Sigmoid colon (tissue), 7 donors: Measurements from ENCODE around the gene NPAS2. TPM values are rescaled to one million over a fixed set of nuclear protein-coding genes. Genes with fewer than 3 reads are reported as not detected.

Experiments
- DNase-seq: peaks from one replicate; pipeline ENCODE4 v3.0.0-alpha.2; 2019
- H3K27ac ChIP-seq, 4 donors: fragments of 200-600 bp; sonication (generic); one replicate each; pipeline ENCODE4 v1.5.1; 2016 to 2019; ENCODE audit warnings: mild to moderate bottlenecking in 1 of 4
- H3K27me3 ChIP-seq, 3 donors: fragments of 200-600 bp; sonication (generic); one replicate each; pipeline ENCODE4 v1.5.1; 2019; ENCODE audit warnings: mild to moderate bottlenecking in 1 of 3
- H3K36me3 ChIP-seq, 4 donors: fragments of 200-600 bp; sonication (generic); one replicate each; pipeline ENCODE4 v1.5.1; 2016 to 2019
- H3K4me1 ChIP-seq, 4 donors: fragments of 200-600 bp; sonication (generic); one replicate each; pipeline ENCODE4 v1.5.1; 2017 to 2019
- H3K4me3 ChIP-seq, 4 donors: fragments of 200-600 bp; sonication (generic); one replicate each; pipeline ENCODE4 v1.5.1; 2017 to 2019; ENCODE audit warnings: mild to moderate bottlenecking in 2 of 4, moderate library complexity in 1 of 4
- H3K9me3 ChIP-seq, 4 donors: fragments of 200-600 bp in 3 of 4; sonication (generic) in 3 of 4; one replicate each; pipeline versions ENCODE4 v1.5.1 to v1.6.1; 2013 to 2019
- CTCF ChIP-seq, 4 experiments: fragments of 450-650 bp in 3 of 4; fragments of 200-600 bp in 1 of 4; IDR thresholded peaks; one replicate each; pipeline ENCODE4 v1.5.1; 2016 to 2019; ENCODE audit warnings: antibody characterized with exemption in 4 of 4, mild to moderate bottlenecking in 3 of 4, moderate library complexity in 2 of 4
- EP300 ChIP-seq, 4 donors: sonication (generic); formaldehyde crosslinking; IDR thresholded peaks; one replicate each; pipeline ENCODE4 v1.6.1; 2017; ENCODE audit warnings: antibody characterized with exemption in 4 of 4
- POLR2A ChIP-seq, 2 donors: fragments of 450-650 bp; IDR thresholded peaks; one replicate each; pipeline ENCODE4 v1.6.1; 2016; ENCODE audit warnings: antibody characterized with exemption in 2 of 2, mild to moderate bottlenecking in 2 of 2, moderate library complexity in 2 of 2
- POLR2AphosphoS5 ChIP-seq, 4 donors: sonication (generic); formaldehyde crosslinking; IDR thresholded peaks; one replicate each; pipeline ENCODE4 v1.6.1; 2017; ENCODE audit warnings: antibody characterized with exemption in 4 of 4
- WGBS, 2 donors: extraction: QIAGEN DNeasy Blood & Tissue Kit; methylation state at CpG; one replicate each; pipeline ENCODE4 v1.1.7; 2013; 5-methylcytosine and 5-hydroxymethylcytosine counted together
- intact Hi-C: fragments of 100-400 bp; cut with DNase I; formaldehyde crosslinking; loops from one replicate; pipeline ENCODE4 v1.15.1; 2023
- polyA plus RNA-seq, 3 donors: library from polyadenylated mRNA; stranded (reverse); fragments of 200-250 nt; gene quantifications; one replicate each; pipeline ENCODE4 v1.2.3, GENCODE V29; 2013
- total RNA-seq, 4 donors: library from RNA; depleted of rRNA; stranded (reverse); fragments of >200 nt; gene quantifications; one replicate each; pipeline ENCODE4 v1.1.0, GENCODE V29; 2016
- donor health status: healthy with polysubstance abuse.
- donor health status: Bipolar disorder and iron deficiency.
- donor health status: healthy.

The NPAS2 gene
- total and polyA plus RNA-seq, 7 donors: 14.2 to 53.9 (median 23.2) TPM

- TF ChIP-seq POLR2AphosphoS5 (IDR thresholded peaks at IDR 0.05) (no peak), CTCF (IDR thresholded peaks at IDR 0.05) (no peak), POLR2A (IDR thresholded peaks at IDR 0.05) (no peak), EP300 (IDR thresholded peaks at IDR 0.05) (no peak)
- H3K4me3 ChIP-seq: no peak overlapping the region
- H3K9me3 ChIP-seq: no peaks in the 10 kb centered on the region
- intact Hi-C loops: no loop called here
- H3K4me1 ChIP-seq: no peaks in the 10 kb centered on the region
- WGBS, 2 donors: 77 to 85% methylated on average over 6 of the region's 6 CpGs
- H3K27ac ChIP-seq: no peak overlapping the region
- no peak for DNase-seq
- no peaks in the 10 kb centered on the region for H3K27me3 ChIP-seq
- no peaks in the 10 kb centered on the region for H3K36me3 ChIP-seq
These were observed 37.4 kb downstream of the NPAS2 start for GRCh38 chr2:100857341-100857740.

GRCh38 chr2:100857915-100858314, 38.0 kb downstream of the NPAS2 start:
- Histone ChIP-seq H3K4me3 (no peak overlapping the region), H3K27ac (no peak overlapping the region), H3K4me1 (no peaks in the 10 kb centered on the region), H3K9me3 (no peaks in the 10 kb centered on the region), H3K27me3 (no peaks in the 10 kb centered on the region), H3K36me3 (no peaks in the 10 kb centered on the region)
- intact Hi-C loops: no loop called here
- no peak for DNase-seq
- no peak for TF ChIP-seq POLR2AphosphoS5 (IDR thresholded peaks at IDR 0.05)
- no peak for TF ChIP-seq EP300 (IDR thresholded peaks at IDR 0.05)
- no peak for TF ChIP-seq POLR2A (IDR thresholded peaks at IDR 0.05)
- TF ChIP-seq CTCF (IDR thresholded peaks at IDR 0.05): no peak
- WGBS, 2 donors: 86% methylated on average over 3 of the region's 3 CpGs

GRCh38 chr2:100859902-100860301, 40.0 kb downstream of the NPAS2 start:
- 93 to 96% methylated on average over 2 of the region's 2 CpGs for WGBS, 2 donors
- DNase-seq: no peak
- Histone ChIP-seq H3K27me3 (no peaks in the 10 kb centered on the region), H3K4me1 (no peaks in the 10 kb centered on the region), H3K4me3 (no peak overlapping the region), H3K27ac (no peak overlapping the region), H3K9me3 (no peaks in the 10 kb centered on the region), H3K36me3 (no peaks in the 10 kb centered on the region)
- TF ChIP-seq EP300 (IDR thresholded peaks at IDR 0.05) (no peak), POLR2AphosphoS5 (IDR thresholded peaks at IDR 0.05) (no peak), CTCF (IDR thresholded peaks at IDR 0.05) (no peak), POLR2A (IDR thresholded peaks at IDR 0.05) (no peak)
- intact Hi-C loops: no loop called here

- Histone ChIP-seq H3K27me3 (no peaks in the 10 kb centered on the region), H3K4me3 (no peak overlapping the region), H3K27ac (no peak overlapping the region), H3K36me3 (no peaks in the 10 kb centered on the region), H3K9me3 (no peaks in the 10 kb centered on the region), H3K4me1 (no peaks in the 10 kb centered on the region)
- DNase-seq: no peak
- WGBS, 2 donors: 91 to 93% methylated on average over 4 of the region's 4 CpGs
- intact Hi-C loops: no loop called here
- TF ChIP-seq CTCF (IDR thresholded peaks at IDR 0.05) (no peak), EP300 (IDR thresholded peaks at IDR 0.05) (no peak), POLR2AphosphoS5 (IDR thresholded peaks at IDR 0.05) (no peak), POLR2A (IDR thresholded peaks at IDR 0.05) (no peak)
These were observed 41.4 kb downstream of the NPAS2 start for GRCh38 chr2:100861340-100861739.

- 66 to 81% methylated on average over 5 of the region's 5 CpGs for WGBS, 2 donors
- H3K27ac ChIP-seq: no peak overlapping the region
- intact Hi-C loops: no loop called here
These were observed 42.1 kb downstream of the NPAS2 start for GRCh38 chr2:100862081-100862480.

More at GRCh38 chr2:100862081-100862480, 42.1 kb downstream of the NPAS2 start:
- no peaks in the 10 kb centered on the region for H3K9me3 ChIP-seq
- H3K4me3 ChIP-seq: no peak overlapping the region
- no peak for TF ChIP-seq CTCF (IDR thresholded peaks at IDR 0.05)
- no peak for TF ChIP-seq POLR2A (IDR thresholded peaks at IDR 0.05)
- no peak for TF ChIP-seq POLR2AphosphoS5 (IDR thresholded peaks at IDR 0.05)
- no peak for TF ChIP-seq EP300 (IDR thresholded peaks at IDR 0.05)
- H3K4me1 ChIP-seq: no peaks in the 10 kb centered on the region
- H3K36me3 ChIP-seq: no peaks in the 10 kb centered on the region
- no peaks in the 10 kb centered on the region for H3K27me3 ChIP-seq
- no peak for DNase-seq
